ENCODE measurements around the gene GRM4. TPM values are rescaled to one million over a fixed set of nuclear protein-coding genes. Genes with fewer than 3 reads are reported as not detected.

Gene GRM4
- total RNA-seq, 1 experiment from 2014 or later: not detected

DNA sequence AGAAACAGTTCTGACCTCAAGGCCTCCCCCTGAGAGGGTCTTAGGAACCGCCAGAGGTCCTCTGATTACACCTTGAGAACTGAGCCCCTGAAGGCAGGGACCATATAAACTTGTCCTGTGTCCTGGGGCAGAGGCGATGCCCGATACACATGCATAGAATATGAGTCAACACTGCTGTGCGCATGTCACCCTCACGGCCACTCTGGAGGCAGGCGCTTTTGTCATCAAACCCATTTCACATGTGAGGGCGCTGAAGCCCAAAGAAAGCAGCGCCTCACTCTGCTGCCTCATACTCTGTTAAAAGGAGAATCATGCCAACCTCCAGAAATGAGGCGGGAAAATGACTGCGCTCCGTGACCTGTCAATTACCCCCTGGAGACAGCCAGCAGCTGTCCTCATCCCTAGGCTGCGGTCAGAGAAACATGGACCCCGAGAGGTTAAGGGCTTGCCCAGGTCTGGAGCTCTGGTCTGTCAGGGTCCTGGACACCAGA, 158.3 kb downstream of the GRM4 start:
- TF ChIP-seq, protein P1, sequence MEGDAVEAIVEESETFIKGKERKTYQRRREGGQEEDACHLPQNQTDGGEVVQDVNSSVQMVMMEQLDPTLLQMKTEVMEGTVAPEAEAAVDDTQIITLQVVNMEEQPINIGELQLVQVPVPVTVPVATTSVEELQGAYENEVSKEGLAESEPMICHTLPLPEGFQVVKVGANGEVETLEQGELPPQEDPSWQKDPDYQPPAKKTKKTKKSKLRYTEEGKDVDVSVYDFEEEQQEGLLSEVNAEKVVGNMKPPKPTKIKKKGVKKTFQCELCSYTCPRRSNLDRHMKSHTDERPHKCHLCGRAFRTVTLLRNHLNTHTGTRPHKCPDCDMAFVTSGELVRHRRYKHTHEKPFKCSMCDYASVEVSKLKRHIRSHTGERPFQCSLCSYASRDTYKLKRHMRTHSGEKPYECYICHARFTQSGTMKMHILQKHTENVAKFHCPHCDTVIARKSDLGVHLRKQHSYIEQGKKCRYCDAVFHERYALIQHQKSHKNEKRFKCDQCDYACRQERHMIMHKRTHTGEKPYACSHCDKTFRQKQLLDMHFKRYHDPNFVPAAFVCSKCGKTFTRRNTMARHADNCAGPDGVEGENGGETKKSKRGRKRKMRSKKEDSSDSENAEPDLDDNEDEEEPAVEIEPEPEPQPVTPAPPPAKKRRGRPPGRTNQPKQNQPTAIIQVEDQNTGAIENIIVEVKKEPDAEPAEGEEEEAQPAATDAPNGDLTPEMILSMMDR (IDR thresholded peaks at IDR 0.05; ENCODE audit: unreplicated experiment): no peak
- Mint-ChIP-seq H3K4me3 (ENCODE audit: unreplicated experiment) (no peak overlapping the region), H3K27ac (ENCODE audit: low read depth, unreplicated experiment) (no peak overlapping the region), H3K36me3 (ENCODE audit: insufficient read depth, unreplicated experiment) (no peaks in the 10 kb centered on the region), H3K4me1 (ENCODE audit: insufficient read depth, unreplicated experiment) (no peaks in the 10 kb centered on the region), H3K9me3 (ENCODE audit: unreplicated experiment) (no peaks in the 10 kb centered on the region), H3K27me3 (ENCODE audit: insufficient read depth, unreplicated experiment) (peaks cover 42% of the 10 kb centered on the region)
- CTCF ChIA-PET: no interaction called here
- POLR2A ChIA-PET: no interaction called here
- BruUV-seq (replicated peaks): no TSS peak
- intact Hi-C loops (cut with micrococcal nuclease): no loop called here
- DNase-seq (ENCODE audit: unreplicated experiment): no peak

DNA sequence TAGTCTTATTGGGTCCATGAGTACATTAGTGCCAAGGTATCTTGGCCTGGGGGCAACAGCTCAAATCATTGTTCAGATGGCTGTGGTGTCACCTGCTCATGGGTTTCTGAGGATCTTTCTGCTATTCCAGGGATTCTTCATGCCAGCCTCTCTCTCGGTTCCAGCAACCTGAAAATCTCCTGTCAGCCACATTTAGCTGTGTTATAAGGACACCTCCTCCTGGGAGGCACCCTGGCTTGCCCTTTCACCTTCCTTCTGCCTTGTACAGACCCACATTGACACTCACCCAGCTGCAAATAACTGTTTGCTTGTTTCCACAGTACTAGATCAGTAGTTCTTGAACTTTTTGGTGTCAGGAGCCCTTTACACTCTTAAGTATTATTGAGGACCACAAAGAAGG, 159.9 kb downstream of the GRM4 start:
- ChIA-PET POLR2A (no interaction called here), CTCF (no interaction called here)
- BruUV-seq (replicated peaks): no TSS peak
- no peaks in the 10 kb centered on the region for H3K36me3 Mint-ChIP-seq (ENCODE audit: insufficient read depth, unreplicated experiment)
- peaks cover 26% of the 10 kb centered on the region for H3K27me3 Mint-ChIP-seq (ENCODE audit: insufficient read depth, unreplicated experiment)
- no peaks in the 10 kb centered on the region for H3K9me3 Mint-ChIP-seq (ENCODE audit: unreplicated experiment)
- H3K4me1 Mint-ChIP-seq (ENCODE audit: insufficient read depth, unreplicated experiment): no peaks in the 10 kb centered on the region
- H3K4me3 Mint-ChIP-seq (ENCODE audit: unreplicated experiment): no peak overlapping the region
- TF ChIP-seq, protein P1 (IDR thresholded peaks at IDR 0.05; ENCODE audit: unreplicated experiment): no peak
- intact Hi-C loops (cut with micrococcal nuclease): no loop called here
- no peak for DNase-seq (ENCODE audit: unreplicated experiment)
- H3K27ac Mint-ChIP-seq (ENCODE audit: low read depth, unreplicated experiment): no peak overlapping the region

DNA sequence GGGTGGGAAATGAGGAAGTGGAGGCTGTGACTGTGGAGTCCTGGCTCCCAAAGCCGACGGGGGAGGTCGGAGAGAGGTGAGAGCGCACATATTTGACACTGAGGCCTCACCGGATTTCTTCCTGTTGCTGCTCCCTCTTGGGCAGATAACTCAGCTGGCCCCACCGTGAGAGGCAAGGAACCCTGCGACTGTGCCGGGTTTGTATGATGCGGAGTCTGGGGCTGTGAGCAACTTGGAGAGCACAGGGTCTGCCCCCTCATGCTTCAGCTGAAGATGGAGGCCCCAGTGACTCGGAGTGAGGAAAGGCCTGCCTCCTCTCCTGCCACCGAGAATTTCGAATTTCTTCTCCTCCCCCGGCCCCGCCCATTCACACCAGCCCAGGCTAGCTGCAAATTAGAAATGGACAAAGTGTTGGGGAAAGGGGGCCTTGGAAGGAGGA, 160.6 kb downstream of the GRM4 start:
- Mint-ChIP-seq H3K27ac (ENCODE audit: low read depth, unreplicated experiment) (no peak overlapping the region), H3K36me3 (ENCODE audit: insufficient read depth, unreplicated experiment) (no peaks in the 10 kb centered on the region), H3K4me3 (ENCODE audit: unreplicated experiment) (no peak overlapping the region), H3K4me1 (ENCODE audit: insufficient read depth, unreplicated experiment) (no peaks in the 10 kb centered on the region), H3K9me3 (ENCODE audit: unreplicated experiment) (no peaks in the 10 kb centered on the region), H3K27me3 (ENCODE audit: insufficient read depth, unreplicated experiment) (peaks cover 19% of the 10 kb centered on the region)
- BruUV-seq (replicated peaks): no TSS peak
- intact Hi-C loops (cut with micrococcal nuclease): no loop called here
- DNase-seq (ENCODE audit: unreplicated experiment): no peak
- ChIA-PET CTCF (no interaction called here), POLR2A (no interaction called here)
- TF ChIP-seq, protein P1 (IDR thresholded peaks at IDR 0.05; ENCODE audit: unreplicated experiment): no peak

DNA sequence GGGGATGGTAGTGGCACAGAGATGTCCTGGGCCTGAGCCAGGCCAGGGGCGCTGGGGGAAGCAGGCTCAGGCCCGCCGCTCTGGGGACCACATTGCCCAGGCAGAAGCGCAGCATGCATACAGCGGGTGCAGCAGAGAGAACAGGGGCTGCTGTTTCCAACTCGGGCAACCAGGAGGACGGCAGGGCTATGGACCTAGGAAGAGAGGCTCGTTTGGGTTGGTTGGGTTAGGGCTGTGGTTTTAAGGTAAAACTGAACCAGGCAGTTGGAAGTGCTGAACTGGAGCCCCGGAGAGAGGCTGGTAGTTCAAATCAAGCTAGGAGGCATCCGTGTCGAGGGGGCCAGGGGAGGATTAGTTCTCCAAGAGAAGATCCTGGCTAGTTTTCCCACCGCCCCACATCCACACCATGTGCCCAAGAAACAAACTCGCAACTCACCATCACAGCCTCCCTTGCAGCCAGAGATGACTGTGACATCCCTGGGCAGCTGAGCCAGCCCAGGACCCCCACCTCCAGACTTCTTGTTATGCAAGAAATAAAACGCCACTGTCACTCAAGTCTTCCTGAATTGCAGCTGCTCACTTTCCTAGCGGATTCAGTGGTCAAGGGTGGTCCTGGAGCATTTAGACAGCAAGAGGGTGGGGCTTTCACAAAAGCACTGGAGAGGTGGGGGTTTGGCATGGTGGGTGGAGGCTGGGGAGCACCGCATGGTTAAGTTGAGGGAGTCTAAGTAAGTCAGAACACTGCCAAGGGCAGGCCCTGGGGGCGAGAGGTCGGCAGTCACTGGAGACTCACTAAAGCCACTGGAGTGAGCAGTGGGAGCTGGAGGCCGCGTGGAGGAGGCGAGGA, 161.2 kb downstream of the GRM4 start:
- intact Hi-C loops (cut with micrococcal nuclease): no loop called here
- Mint-ChIP-seq H3K27ac (ENCODE audit: low read depth, unreplicated experiment) (no peak overlapping the region), H3K36me3 (ENCODE audit: insufficient read depth, unreplicated experiment) (no peaks in the 10 kb centered on the region), H3K4me3 (ENCODE audit: unreplicated experiment) (no peak overlapping the region), H3K27me3 (ENCODE audit: insufficient read depth, unreplicated experiment) (peaks cover 19% of the 10 kb centered on the region), H3K4me1 (ENCODE audit: insufficient read depth, unreplicated experiment) (no peaks in the 10 kb centered on the region), H3K9me3 (ENCODE audit: unreplicated experiment) (no peaks in the 10 kb centered on the region)
- BruUV-seq (replicated peaks): no TSS peak
- ChIA-PET POLR2A (no interaction called here), CTCF (interaction anchor here (1.2 kb wide), 1 partner anchor 146 kb away, joined by 3 read pairs; no protein-coding TSS in a partner anchor)
- TF ChIP-seq, protein P1 (IDR thresholded peaks at IDR 0.05; ENCODE audit: unreplicated experiment): no peak
- DNase-seq (ENCODE audit: unreplicated experiment): no peak

Measured in MCF 10A (cell line).